D721Med (cell line): ENCODE measurements around the gene TMEM214.

Experiments
- DNase-seq: peaks from one replicate; pipeline ENCODE4 v3.0.0; 2011; ENCODE audit warnings: low spot score; ENCODE audit not compliant: insufficient read length
- FAIRE-seq: peaks from 2 replicates; lab custom pipeline; 2011; peaks lifted over from hg19 to GRCh38; lab: Jason Lieb, UNC
- CTCF ChIP-seq: IDR thresholded peaks from 2 replicates; pipeline ENCODE4 v1.5.1; 2012; ENCODE audit warnings: mild to moderate bottlenecking, control low read depth; ENCODE audit not compliant: insufficient read depth; ENCODE audit errors: missing control alignments

Gene TMEM214

GRCh38 chr2:27049422-27050280, 16.9 kb downstream of the TMEM214 start:
- DNase-seq = peak; percentile 36
- no peak for FAIRE-seq
- no peak for TF ChIP-seq CTCF

- FAIRE-seq = no peak
- DNase-seq = peak; percentile 86
- no peak for TF ChIP-seq CTCF
These were observed 17.7 kb downstream of the TMEM214 start for GRCh38 chr2:27050281-27050995.

- DNase-seq (peak; percentile 99), FAIRE-seq (peak; percentile 25)
- no peak for TF ChIP-seq CTCF
These were observed 18.5 kb downstream of the TMEM214 start, which contains the start of gene AGBL5 for GRCh38 chr2:27050996-27051901. Gene AGBL5 (plus strand): TSS chr2:27051668. CDS start chr2:27052959, 1,291 bp downstream.

GRCh38 chr2:27051902-27052645, 19.3 kb downstream of the TMEM214 start:
- no peak for FAIRE-seq
- no peak for TF ChIP-seq CTCF
- DNase-seq = no peak

- TF ChIP-seq CTCF = no peak
- DNase-seq (no peak), FAIRE-seq (no peak)
These were observed 20.6 kb downstream of the TMEM214 start for GRCh38 chr2:27053321-27053720.

- no peak for TF ChIP-seq CTCF
- DNase-seq (no peak), FAIRE-seq (no peak)
These were observed 21.0 kb downstream of the TMEM214 start for GRCh38 chr2:27053776-27054175.
